Upper lobe of left lung (tissue), 6 donors: ENCODE measurements around the gene GOLPH3L. TPM values are rescaled to one million over a fixed set of nuclear protein-coding genes. Genes with fewer than 3 reads are reported as not detected.

Experiments
- ATAC-seq, 2 donors: fragments of 200-7000 bp; cut with Tn5 transposase; one replicate each; pipeline ENCODE4 v1.9.1; 2022; ENCODE audit warnings: mild to moderate bottlenecking in 2 of 2, moderate library complexity in 2 of 2; ENCODE audit not compliant: low FRiP score in 2 of 2
- DNase-seq, 2 donors: peaks; one replicate each; pipeline ENCODE4 v3.0.0-alpha.2; 2019 to 2020
- H3K27ac ChIP-seq, 4 donors: fragments of 200-600 bp; sonication (generic); one replicate each; pipeline ENCODE4 v1.5.1; 2016 to 2019
- H3K27me3 ChIP-seq, 4 donors: fragments of 200-600 bp; sonication (generic); one replicate each; pipeline ENCODE4 v1.5.1; 2017 to 2019
- H3K36me3 ChIP-seq, 4 donors: fragments of 200-600 bp; sonication (generic); one replicate each; pipeline ENCODE4 v1.5.1; 2016 to 2019
- H3K4me1 ChIP-seq, 4 donors: fragments of 200-600 bp; sonication (generic); one replicate each; pipeline ENCODE4 v1.5.1; 2018 to 2019
- H3K4me3 ChIP-seq, 4 donors: fragments of 200-600 bp; sonication (generic); one replicate each; pipeline ENCODE4 v1.5.1; 2017 to 2019; ENCODE audit warnings: mild to moderate bottlenecking in 2 of 4, moderate library complexity in 1 of 4
- H3K9me3 ChIP-seq, 4 donors: fragments of 200-600 bp; sonication (generic); one replicate each; pipeline ENCODE4 v1.5.1; 2018 to 2019
- CTCF ChIP-seq, 6 experiments: fragments of 450-650 bp in 4 of 6; fragments of 200-600 bp in 2 of 6; sonication (generic) in 2 of 6; IDR thresholded peaks; one replicate each; pipeline ENCODE4 v1.5.1; 2016 to 2019; ENCODE audit warnings: antibody characterized with exemption in 6 of 6
- EP300 ChIP-seq, 4 donors: sonication (generic); formaldehyde crosslinking; IDR thresholded peaks; one replicate each; pipeline ENCODE4 v1.5.1; 2017; ENCODE audit warnings: antibody characterized with exemption in 4 of 4, control low read depth in 2 of 4
- POLR2A ChIP-seq, 4 donors: fragments of 450-650 bp; IDR thresholded peaks; one replicate each; pipeline ENCODE4 v1.5.1; 2016 to 2017; ENCODE audit warnings: antibody characterized with exemption in 4 of 4, mild to moderate bottlenecking in 2 of 4
- POLR2AphosphoS5 ChIP-seq, 2 donors: sonication (generic); formaldehyde crosslinking; IDR thresholded peaks; one replicate each; pipeline ENCODE4 v1.5.1; 2017; ENCODE audit warnings: antibody characterized with exemption in 2 of 2
- WGBS, 2 donors: methylation state at CpG; one replicate each; pipeline ENCODE4 v1.1.5; 2017 to 2018; 5-methylcytosine and 5-hydroxymethylcytosine counted together
- total RNA-seq, 6 donors: library from RNA; depleted of rRNA in 4 of 6; stranded (reverse); fragments of >200 nt in 4 of 6; gene quantifications; one replicate each; pipeline versions ENCODE4 v1.1.0 to v1.2.1, GENCODE V29; 2016 to 2021
- donor health status: DM: no; HTN: no; CAD: no; lungs with moderate emphysema.
- donor health status: DM: no; HTN: yes; CAD: no; lungs with severe emphysema.

Gene GOLPH3L
- total RNA-seq, 6 donors from 2014 or later, result 7.9 to 40.6 (median 23.8) TPM

DNA sequence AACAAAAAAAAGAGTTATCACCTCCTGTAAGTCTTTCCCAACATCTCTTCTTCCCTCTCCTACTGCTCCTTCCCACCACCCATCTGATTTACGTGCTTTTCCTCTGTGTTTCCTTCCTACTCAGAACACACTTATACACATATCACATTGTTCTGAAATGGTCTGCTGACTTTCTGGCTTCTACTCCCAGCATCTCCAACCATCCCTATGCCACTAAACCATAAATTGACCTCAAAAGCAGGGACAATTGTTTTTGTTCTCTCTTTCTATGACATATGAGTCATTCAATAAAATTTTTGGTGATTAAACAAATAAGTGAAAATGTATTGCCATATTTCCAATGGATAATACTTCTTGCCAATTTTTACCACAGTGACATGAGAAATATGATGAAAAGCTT is 8.2 kb downstream of the GOLPH3L start:
- Histone ChIP-seq H3K27me3 (no peaks in the 10 kb centered on the region), H3K4me3 (no peak overlapping the region), H3K4me1 (peaks cover 0 to 7% (median 5%) of the 10 kb centered on the region in 4 donors), H3K36me3 (peaks cover 4 to 42% (median 13%) of the 10 kb centered on the region in 4 donors), H3K27ac (no peak overlapping the region), H3K9me3 (no peaks in the 10 kb centered on the region)
- no peak for TF ChIP-seq POLR2AphosphoS5 (IDR thresholded peaks at IDR 0.05)
- TF ChIP-seq CTCF (IDR thresholded peaks at IDR 0.05), result no peak
- TF ChIP-seq POLR2A (IDR thresholded peaks at IDR 0.05), result no peak
- no peak for TF ChIP-seq EP300 (IDR thresholded peaks at IDR 0.05)
- DNase-seq (no peak), ATAC-seq (no peak)
- WGBS, 2 donors, result 71 to 76% methylated on average over 1 of the region's 1 CpG

GRCh38 chr1:150686275-150686674 is 10.7 kb downstream of the GOLPH3L start:
- TF ChIP-seq POLR2A (IDR thresholded peaks at IDR 0.05) (no peak), POLR2AphosphoS5 (IDR thresholded peaks at IDR 0.05) (no peak), EP300 (IDR thresholded peaks at IDR 0.05) (no peak), CTCF (IDR thresholded peaks at IDR 0.05) (no peak)
- no peak for ATAC-seq
- DNase-seq, result no peak
- 98% methylated on average over 3 of the region's 3 CpGs for WGBS, 2 donors
- Histone ChIP-seq H3K9me3 (no peaks in the 10 kb centered on the region), H3K27ac (no peak overlapping the region), H3K27me3 (no peaks in the 10 kb centered on the region), H3K4me3 (no peak overlapping the region), H3K4me1 (peaks cover 0 to 5% (median 2%) of the 10 kb centered on the region in 4 donors), H3K36me3 (peaks cover 0 to 34% (median 6%) of the 10 kb centered on the region in 4 donors)

GRCh38 chr1:150683914-150684313 is 13.0 kb downstream of the GOLPH3L start:
- H3K4me1 ChIP-seq, result peaks cover 0 to 5% (median 2%) of the 10 kb centered on the region in 4 donors
- no peak for DNase-seq
- H3K36me3 ChIP-seq, result peaks cover 0 to 34% (median 5%) of the 10 kb centered on the region in 4 donors
- no peak overlapping the region for H3K27ac ChIP-seq
- no peak overlapping the region for H3K4me3 ChIP-seq
- TF ChIP-seq EP300 (IDR thresholded peaks at IDR 0.05) (no peak), CTCF (IDR thresholded peaks at IDR 0.05) (no peak), POLR2A (IDR thresholded peaks at IDR 0.05) (no peak), POLR2AphosphoS5 (IDR thresholded peaks at IDR 0.05) (no peak)
- no peaks in the 10 kb centered on the region for H3K9me3 ChIP-seq
- ATAC-seq, result no peak
- 61 to 72% methylated on average over 1 of the region's 1 CpG for WGBS, 2 donors
- no peaks in the 10 kb centered on the region for H3K27me3 ChIP-seq

- H3K36me3 ChIP-seq, result peaks cover 0 to 29% (median 0%) of the 10 kb centered on the region in 4 donors
- H3K27ac ChIP-seq, result no peak overlapping the region
- TF ChIP-seq POLR2AphosphoS5 (IDR thresholded peaks at IDR 0.05) (no peak), EP300 (IDR thresholded peaks at IDR 0.05) (no peak), POLR2A (IDR thresholded peaks at IDR 0.05) (no peak)
- no peak overlapping the region for H3K4me3 ChIP-seq
- WGBS, 2 donors, result 92 to 100% methylated on average over 1 of the region's 1 CpG
- H3K27me3 ChIP-seq, result no peaks in the 10 kb centered on the region
- ATAC-seq, result no peak
- H3K4me1 ChIP-seq, result peaks cover 0 to 3% (median under 1%) of the 10 kb centered on the region in 4 donors
- no peaks in the 10 kb centered on the region for H3K9me3 ChIP-seq
- DNase-seq, result no peak
Measured at GRCh38 chr1:150678988-150679387, 18.0 kb downstream of the GOLPH3L start.

DNA sequence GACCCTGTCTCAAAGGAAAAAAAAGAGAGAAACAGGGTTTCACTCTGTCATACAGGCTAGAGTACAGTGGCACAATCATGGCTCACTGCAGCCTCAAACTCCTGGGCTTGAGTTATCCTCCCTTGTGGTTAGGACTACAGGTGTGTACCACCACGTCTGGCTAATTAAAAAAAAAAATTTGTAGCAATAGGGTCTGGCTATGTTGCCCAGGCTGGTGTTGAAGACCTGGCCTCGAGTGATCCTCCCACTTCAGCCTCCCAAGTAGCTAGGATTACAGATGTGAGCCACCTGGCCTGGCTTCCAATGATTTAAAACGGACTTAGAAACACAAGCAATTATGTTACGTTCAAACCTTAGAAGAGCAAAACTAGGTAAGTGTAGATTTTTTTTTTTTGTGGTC is 22.1 kb downstream of the GOLPH3L start:
- ATAC-seq (no peak), DNase-seq (no peak)
- WGBS, 2 donors, result 90 to 91% methylated on average over 4 of the region's 4 CpGs
- Histone ChIP-seq H3K4me3 (no peak overlapping the region), H3K27me3 (no peaks in the 10 kb centered on the region), H3K4me1 (peaks cover 0 to 4% (median 0%) of the 10 kb centered on the region in 4 donors), H3K36me3 (peaks cover 0 to 13% (median 0%) of the 10 kb centered on the region in 4 donors), H3K9me3 (no peaks in the 10 kb centered on the region), H3K27ac (no peak overlapping the region)
- TF ChIP-seq POLR2A (IDR thresholded peaks at IDR 0.05), result no peak
- TF ChIP-seq EP300 (IDR thresholded peaks at IDR 0.05), result no peak
- no peak for TF ChIP-seq POLR2AphosphoS5 (IDR thresholded peaks at IDR 0.05)
- no peak for TF ChIP-seq CTCF (IDR thresholded peaks at IDR 0.05)
